MCF 10A (cell line): ENCODE measurements around the gene RTF2. TPM values are rescaled to one million over a fixed set of nuclear protein-coding genes. Genes with fewer than 3 reads are reported as not detected.

Experiments
- BruUV-seq: library from RNA; stranded (reverse); fragments of 400-500 nt; replicated peaks from 2 replicates; lab custom pipeline; 2021; lab: Mats Ljungman, UMichigan
- CTCF ChIA-PET: fragments of 300-600 bp; sonication (Branson Sonifier 250); formaldehyde crosslinking; extraction: SDS; loops from one replicate; lab custom pipeline; 2021; ENCODE audit warnings: antibody characterized with exemption, inconsistent platforms; lab: Yijun Ruan, JAX
- POLR2A ChIA-PET: fragments of 300-600, 350-650 bp; sonication (Branson Sonifier 250); formaldehyde crosslinking; extraction: SDS; loops from one replicate; lab custom pipeline; 2020; ENCODE audit warnings: antibody characterized with exemption, inconsistent platforms; lab: Yijun Ruan, JAX
- DNase-seq: peaks from one replicate; pipeline ENCODE4 v3.0.0-alpha.2; 2018; ENCODE audit not compliant: unreplicated experiment
- H3K27ac Mint-ChIP-seq: one replicate; pipeline ENCODE4 v1.8.0; 2022; ENCODE audit warnings: mild to moderate bottlenecking, low read depth, mixed read lengths; ENCODE audit not compliant: unreplicated experiment
- H3K27me3 Mint-ChIP-seq: one replicate; pipeline ENCODE4 v1.8.0; 2022; ENCODE audit warnings: mixed read lengths; ENCODE audit not compliant: insufficient read depth, unreplicated experiment
- H3K36me3 Mint-ChIP-seq: one replicate; pipeline ENCODE4 v1.8.0; 2022; ENCODE audit warnings: mild to moderate bottlenecking, moderate library complexity, mixed read lengths; ENCODE audit not compliant: insufficient read depth, unreplicated experiment
- H3K4me1 Mint-ChIP-seq: one replicate; pipeline ENCODE4 v1.8.0; 2022; ENCODE audit warnings: mixed read lengths; ENCODE audit not compliant: insufficient read depth, unreplicated experiment
- H3K4me3 Mint-ChIP-seq: one replicate; pipeline ENCODE4 v1.8.0; 2022; ENCODE audit warnings: mild to moderate bottlenecking, moderate library complexity, mixed read lengths; ENCODE audit not compliant: unreplicated experiment
- H3K9me3 Mint-ChIP-seq: one replicate; pipeline ENCODE4 v1.8.0; 2022; ENCODE audit warnings: mixed read lengths; ENCODE audit not compliant: unreplicated experiment
- CTCF ChIP-seq: fragments of 200-600 bp; IDR thresholded peaks from one replicate; pipeline ENCODE4 v1.8.0; 2022; ENCODE audit warnings: antibody characterized with exemption, mild to moderate bottlenecking; ENCODE audit not compliant: unreplicated experiment
- intact Hi-C: fragments of 100-400 bp; cut with micrococcal nuclease; formaldehyde crosslinking; loops from 2 replicates; pipeline ENCODE4 v1.14.1; 2022
- total RNA-seq: library from RNA; stranded (reverse); gene quantifications from 2 replicates; pipeline ENCODE4 v1.2.3, GENCODE V29; 2022

Gene RTF2
- total RNA-seq, 1 experiment from 2014 or later, result 66.4 TPM

- no TSS peak for BruUV-seq
- ChIA-PET CTCF (interaction anchor here (0.5 to 0.9 kb wide), 2 partner anchors 225 to 580 kb away, joined by 3 read pairs; no protein-coding TSS in a partner anchor), POLR2A (no interaction called here)
- TF ChIP-seq CTCF, result no peak
- intact Hi-C loops, result no loop called here
- Mint-ChIP-seq H3K27ac (no peak overlapping the region), H3K4me3 (no peak overlapping the region), H3K4me1 (no peaks in the 10 kb centered on the region), H3K36me3 (no peaks in the 10 kb centered on the region), H3K27me3 (peaks cover 26% of the 10 kb centered on the region), H3K9me3 (no peaks in the 10 kb centered on the region)
- no peak for DNase-seq
Measured at GRCh38 chr20:56451056-56451765, 17.2 kb upstream of the RTF2 start.

GRCh38 chr20:56453352-56453751, 15.1 kb upstream of the RTF2 start:
- DNase-seq, result no peak
- H3K9me3 Mint-ChIP-seq, result no peaks in the 10 kb centered on the region
- H3K27me3 Mint-ChIP-seq, result peaks cover 26% of the 10 kb centered on the region
- no peaks in the 10 kb centered on the region for H3K4me1 Mint-ChIP-seq
- no peak overlapping the region for H3K27ac Mint-ChIP-seq
- POLR2A ChIA-PET, result interaction anchor here (0.6 kb wide), 1 partner anchor 9 kb away, joined by 3 read pairs; no protein-coding TSS in a partner anchor
- no peak overlapping the region for H3K4me3 Mint-ChIP-seq
- TF ChIP-seq CTCF, result no peak
- intact Hi-C loops, result no loop called here
- CTCF ChIA-PET, result interaction anchor here (0.6 to 1.0 kb wide), 2 partner anchors 10 to 205 kb away, joined by 3 read pairs; partner anchors contain the start of gene MC3R
- no peaks in the 10 kb centered on the region for H3K36me3 Mint-ChIP-seq
- BruUV-seq, result no TSS peak

GRCh38 chr20:56454754-56455153, 13.7 kb upstream of the RTF2 start:
- intact Hi-C loops, result no loop called here
- Mint-ChIP-seq H3K36me3 (no peaks in the 10 kb centered on the region), H3K4me1 (no peaks in the 10 kb centered on the region), H3K4me3 (no peak overlapping the region), H3K27me3 (peaks cover 26% of the 10 kb centered on the region), H3K9me3 (no peaks in the 10 kb centered on the region), H3K27ac (no peak overlapping the region)
- CTCF ChIA-PET, result interaction anchor here (0.7 to 1.3 kb wide), 2 partner anchors 50 to 56 kb away, joined by 3 read pairs; no protein-coding TSS in a partner anchor
- no peak for TF ChIP-seq CTCF
- DNase-seq, result no peak
- no TSS peak for BruUV-seq
- POLR2A ChIA-PET, result no interaction called here

- intact Hi-C loops, result no loop called here
- TF ChIP-seq CTCF, result no peak
- H3K4me3 Mint-ChIP-seq, result no peak overlapping the region
- peaks cover 11% of the 10 kb centered on the region for H3K27me3 Mint-ChIP-seq
- DNase-seq, result no peak
- H3K4me1 Mint-ChIP-seq, result no peaks in the 10 kb centered on the region
- H3K27ac Mint-ChIP-seq, result no peak overlapping the region
- no peaks in the 10 kb centered on the region for H3K36me3 Mint-ChIP-seq
- BruUV-seq, result no TSS peak
- ChIA-PET POLR2A (interaction anchor here (2.3 kb wide), 1 partner anchor 11 kb away, joined by 6 read pairs; the partner anchor contains the start of gene RTF2), CTCF (interaction anchor here (0.6 to 1.2 kb wide), 2 partner anchors 23 to 208 kb away, joined by 3 read pairs; no protein-coding TSS in a partner anchor)
- no peaks in the 10 kb centered on the region for H3K9me3 Mint-ChIP-seq
Measured at GRCh38 chr20:56458206-56458821, 10.1 kb upstream of the RTF2 start.
